ENCODE measurements around the gene MYT1. TPM values are rescaled to one million over a fixed set of nuclear protein-coding genes. Genes with fewer than 3 reads are reported as not detected.

MYT1 gene
- total RNA-seq, 1 donor from 2014 or later = 3.3 TPM

Other genes with a start within 250 kb of the MYT1 start
- gene UCKL1, start 208.0 kb upstream of the MYT1 start, total RNA-seq = 43.6 and 49.7 TPM in 2 replicates
- gene ZNF512B, start 194.5 kb upstream of the MYT1 start, total RNA-seq = 10.2 and 12.0 TPM in 2 replicates
- 6.8 and 9.0 TPM in 2 replicates for gene SAMD10, start 184.8 kb upstream of the MYT1 start, total RNA-seq
- 75.7 and 75.8 TPM in 2 replicates for gene PRPF6, start 183.3 kb upstream of the MYT1 start, total RNA-seq
- 1.6 and 2.2 TPM in 2 replicates for gene C20orf204, start 128.3 kb upstream of the MYT1 start, total RNA-seq
- gene SOX18, start 114.8 kb upstream of the MYT1 start, total RNA-seq = not detected in 2 replicates
- 20.3 and 20.7 TPM in 2 replicates for gene TCEA2, start 101.3 kb upstream of the MYT1 start, total RNA-seq
- gene RGS19, start 84.9 kb upstream of the MYT1 start, total RNA-seq = 45.0 and 53.4 TPM in 2 replicates
- 1.3 and 1.4 TPM in 2 replicates for gene OPRL1, start 84.4 kb upstream of the MYT1 start, total RNA-seq
- 0.31 TPM in 1 of 2 replicates, not detected in the other for gene LKAAEAR1, start 80.1 kb upstream of the MYT1 start, total RNA-seq
- gene NPBWR2, start 56.9 kb upstream of the MYT1 start, total RNA-seq = not detected in 2 replicates
- 46.7 and 53.4 TPM in 2 replicates for gene PCMTD2, start 91.3 kb downstream of the MYT1 start, total RNA-seq